Panc1 (cell line): Measurements from ENCODE around the gene EIF4E1B. TPM values are rescaled to one million over a fixed set of nuclear protein-coding genes. Genes with fewer than 3 reads are reported as not detected.

ENCODE experiments used
- ATAC-seq: fragments of 200-7000 bp; cut with Tn5 transposase; 2 replicates; pipeline ENCODE4 v1.9.1; 2020; ENCODE audit warnings: mild to moderate bottlenecking, moderate library complexity
- BruUV-seq: library from RNA; stranded (reverse); fragments of 400-500 nt; replicated peaks from 2 replicates; lab custom pipeline; 2021; lab: Mats Ljungman, UMichigan
- CTCF ChIA-PET: fragments of 300-600 bp; sonication (Branson Sonifier 250); formaldehyde crosslinking; loops from one replicate; lab custom pipeline; 2022; ENCODE audit warnings: antibody characterized with exemption; lab: Charles Lee
- POLR2A ChIA-PET: fragments of 300-600 bp; sonication (Branson Sonifier 250); formaldehyde crosslinking; loops from one replicate; lab custom pipeline; 2022; ENCODE audit warnings: antibody characterized with exemption; lab: Charles Lee
- DNase-seq: peaks from one replicate; pipeline ENCODE4 v3.0.0-alpha.2; 2010; ENCODE audit warnings: low read depth, low spot score
- H3K27ac ChIP-seq: 2 replicates; pipeline ENCODE4 v1.5.1; 2011; ENCODE audit warnings: mild to moderate bottlenecking, low read length, inconsistent platforms
- H3K27me3 ChIP-seq: fragments of 200-500 bp; sonication (Bioruptor generic); 2 replicates; pipeline ENCODE4 v1.6.0; 2014; ENCODE audit warnings: low read length, inconsistent platforms; ENCODE audit not compliant: control insufficient read depth, insufficient read depth
- H3K36me3 ChIP-seq: fragments of 200-500 bp; sonication (Bioruptor generic); 2 replicates; pipeline ENCODE4 v1.5.1; 2014; ENCODE audit warnings: inconsistent platforms, mild to moderate bottlenecking, low read length, moderate library complexity; ENCODE audit not compliant: control insufficient read depth, insufficient read depth
- H3K4me1 ChIP-seq: 2 replicates; pipeline ENCODE4 v1.5.1; 2011; ENCODE audit warnings: inconsistent platforms, mild to moderate bottlenecking, low read length, moderate library complexity; ENCODE audit not compliant: control insufficient read depth, insufficient read depth
- H3K4me3 ChIP-seq, 2 experiments: 2 replicates each; pipeline ENCODE4 v1.5.1; 2011 to 2012; ENCODE audit warnings: low read depth in 2 of 2, low read length in 2 of 2, mild to moderate bottlenecking in 2 of 2, inconsistent platforms in 1 of 2, moderate library complexity in 1 of 2
- H3K9me3 ChIP-seq: fragments of 200-500 bp; sonication (Bioruptor generic); 2 replicates; pipeline ENCODE4 v1.5.1; 2014; ENCODE audit warnings: low read depth, mild to moderate bottlenecking, inconsistent platforms, low read length, moderate library complexity; ENCODE audit not compliant: control insufficient read depth, insufficient read depth
- POLR2AphosphoS5 ChIP-seq: IDR thresholded peaks from 2 replicates; pipeline ENCODE4 v1.6.1; 2012; ENCODE audit warnings: mild to moderate bottlenecking, low read depth, low read length, moderate library complexity
- SIN3A ChIP-seq: IDR thresholded peaks from 2 replicates; pipeline ENCODE4 v1.6.1; 2012; ENCODE audit warnings: low read depth, mild to moderate bottlenecking, low read length, moderate library complexity, borderline replicate concordance; ENCODE audit not compliant: insufficient read depth
- TCF7L2 ChIP-seq: IDR thresholded peaks from 2 replicates; pipeline ENCODE4 v1.6.1; 2011; ENCODE audit warnings: mild to moderate bottlenecking, low read depth, low read length, inconsistent platforms
- in situ Hi-C: cut with HindIII; loops from 2 replicates; pipeline ENCODE4 v1.10.0; 2016; ENCODE audit warnings: low sequenced_read_pairs, low pct_unique_long_range_greater_than_20kb
- intact Hi-C: fragments of 100-400 bp; cut with micrococcal nuclease; formaldehyde crosslinking; loops from one replicate; pipeline ENCODE4 v1.10.0; 2022; ENCODE audit not compliant: unreplicated experiment
- total RNA-seq: library from RNA; stranded (reverse); gene quantifications from one replicate; pipeline ENCODE4 v1.2.1, GENCODE V29; 2021; ENCODE audit not compliant: unreplicated experiment
- TF ChIP-seq, protein P1 (sequence below): fragments of 450-650 bp; IDR thresholded peaks from 2 replicates; pipeline ENCODE4 v1.5.1; 2017; ENCODE audit warnings: mild to moderate bottlenecking
- TF ChIP-seq, protein P2 (sequence below), 2 experiments: IDR thresholded peaks; 2 replicates each; pipeline ENCODE4 v1.6.1; 2011 to 2012; ENCODE audit warnings: low read depth in 2 of 2, control low read depth in 1 of 2, low read length in 1 of 2, mild to moderate bottlenecking in 1 of 2, moderate library complexity in 1 of 2; ENCODE audit not compliant: insufficient read depth in 1 of 2

Gene EIF4E1B
- total RNA-seq, 1 experiment from 2014 or later: not detected

DNA sequence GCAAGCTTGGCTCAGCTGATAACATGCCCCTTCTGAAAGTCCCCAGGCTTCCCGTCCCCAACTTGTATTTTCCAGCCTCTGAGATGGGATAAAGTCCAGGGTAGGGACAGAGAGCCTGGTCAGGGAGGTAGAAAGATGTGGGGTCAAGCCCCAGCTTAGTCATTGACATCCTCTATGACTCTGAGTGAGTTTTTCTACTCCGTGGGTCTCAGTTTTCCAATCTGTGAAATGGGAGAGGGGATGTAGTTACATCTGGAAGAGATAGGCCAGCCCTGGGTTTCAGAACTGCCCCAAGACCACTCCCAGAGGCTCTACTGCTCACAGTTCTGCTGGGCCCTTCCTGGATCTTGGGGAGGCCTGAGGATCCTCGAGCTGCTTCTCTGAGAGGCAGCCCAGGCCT lies 23.6 kb upstream of the EIF4E1B start:
- no peaks in the 10 kb centered on the region for H3K36me3 ChIP-seq
- no peaks in the 10 kb centered on the region for H3K27me3 ChIP-seq
- DNase-seq: no peak
- TF ChIP-seq SIN3A (no peak), POLR2AphosphoS5 (no peak), TCF7L2 (no peak)
- TF ChIP-seq, protein P1, sequence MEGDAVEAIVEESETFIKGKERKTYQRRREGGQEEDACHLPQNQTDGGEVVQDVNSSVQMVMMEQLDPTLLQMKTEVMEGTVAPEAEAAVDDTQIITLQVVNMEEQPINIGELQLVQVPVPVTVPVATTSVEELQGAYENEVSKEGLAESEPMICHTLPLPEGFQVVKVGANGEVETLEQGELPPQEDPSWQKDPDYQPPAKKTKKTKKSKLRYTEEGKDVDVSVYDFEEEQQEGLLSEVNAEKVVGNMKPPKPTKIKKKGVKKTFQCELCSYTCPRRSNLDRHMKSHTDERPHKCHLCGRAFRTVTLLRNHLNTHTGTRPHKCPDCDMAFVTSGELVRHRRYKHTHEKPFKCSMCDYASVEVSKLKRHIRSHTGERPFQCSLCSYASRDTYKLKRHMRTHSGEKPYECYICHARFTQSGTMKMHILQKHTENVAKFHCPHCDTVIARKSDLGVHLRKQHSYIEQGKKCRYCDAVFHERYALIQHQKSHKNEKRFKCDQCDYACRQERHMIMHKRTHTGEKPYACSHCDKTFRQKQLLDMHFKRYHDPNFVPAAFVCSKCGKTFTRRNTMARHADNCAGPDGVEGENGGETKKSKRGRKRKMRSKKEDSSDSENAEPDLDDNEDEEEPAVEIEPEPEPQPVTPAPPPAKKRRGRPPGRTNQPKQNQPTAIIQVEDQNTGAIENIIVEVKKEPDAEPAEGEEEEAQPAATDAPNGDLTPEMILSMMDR: no peak
- TF ChIP-seq, protein P2, sequence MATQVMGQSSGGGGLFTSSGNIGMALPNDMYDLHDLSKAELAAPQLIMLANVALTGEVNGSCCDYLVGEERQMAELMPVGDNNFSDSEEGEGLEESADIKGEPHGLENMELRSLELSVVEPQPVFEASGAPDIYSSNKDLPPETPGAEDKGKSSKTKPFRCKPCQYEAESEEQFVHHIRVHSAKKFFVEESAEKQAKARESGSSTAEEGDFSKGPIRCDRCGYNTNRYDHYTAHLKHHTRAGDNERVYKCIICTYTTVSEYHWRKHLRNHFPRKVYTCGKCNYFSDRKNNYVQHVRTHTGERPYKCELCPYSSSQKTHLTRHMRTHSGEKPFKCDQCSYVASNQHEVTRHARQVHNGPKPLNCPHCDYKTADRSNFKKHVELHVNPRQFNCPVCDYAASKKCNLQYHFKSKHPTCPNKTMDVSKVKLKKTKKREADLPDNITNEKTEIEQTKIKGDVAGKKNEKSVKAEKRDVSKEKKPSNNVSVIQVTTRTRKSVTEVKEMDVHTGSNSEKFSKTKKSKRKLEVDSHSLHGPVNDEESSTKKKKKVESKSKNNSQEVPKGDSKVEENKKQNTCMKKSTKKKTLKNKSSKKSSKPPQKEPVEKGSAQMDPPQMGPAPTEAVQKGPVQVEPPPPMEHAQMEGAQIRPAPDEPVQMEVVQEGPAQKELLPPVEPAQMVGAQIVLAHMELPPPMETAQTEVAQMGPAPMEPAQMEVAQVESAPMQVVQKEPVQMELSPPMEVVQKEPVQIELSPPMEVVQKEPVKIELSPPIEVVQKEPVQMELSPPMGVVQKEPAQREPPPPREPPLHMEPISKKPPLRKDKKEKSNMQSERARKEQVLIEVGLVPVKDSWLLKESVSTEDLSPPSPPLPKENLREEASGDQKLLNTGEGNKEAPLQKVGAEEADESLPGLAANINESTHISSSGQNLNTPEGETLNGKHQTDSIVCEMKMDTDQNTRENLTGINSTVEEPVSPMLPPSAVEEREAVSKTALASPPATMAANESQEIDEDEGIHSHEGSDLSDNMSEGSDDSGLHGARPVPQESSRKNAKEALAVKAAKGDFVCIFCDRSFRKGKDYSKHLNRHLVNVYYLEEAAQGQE (IDR thresholded peaks at IDR 0.05; ENCODE audit: insufficient read depth in 1 of 2, low read depth in 2 of 2, low read length in 1 of 2): no peak
- peaks cover 14% of the 10 kb centered on the region for H3K4me1 ChIP-seq
- ChIA-PET CTCF (no interaction called here), POLR2A (no interaction called here)
- ATAC-seq: no peak
- intact Hi-C loops: no loop called here
- no peak overlapping the region for H3K4me3 ChIP-seq
- no peak overlapping the region for H3K27ac ChIP-seq
- in situ Hi-C loops: no loop called here
- TSS peak; percentile 52 for BruUV-seq
- H3K9me3 ChIP-seq: no peaks in the 10 kb centered on the region

DNA sequence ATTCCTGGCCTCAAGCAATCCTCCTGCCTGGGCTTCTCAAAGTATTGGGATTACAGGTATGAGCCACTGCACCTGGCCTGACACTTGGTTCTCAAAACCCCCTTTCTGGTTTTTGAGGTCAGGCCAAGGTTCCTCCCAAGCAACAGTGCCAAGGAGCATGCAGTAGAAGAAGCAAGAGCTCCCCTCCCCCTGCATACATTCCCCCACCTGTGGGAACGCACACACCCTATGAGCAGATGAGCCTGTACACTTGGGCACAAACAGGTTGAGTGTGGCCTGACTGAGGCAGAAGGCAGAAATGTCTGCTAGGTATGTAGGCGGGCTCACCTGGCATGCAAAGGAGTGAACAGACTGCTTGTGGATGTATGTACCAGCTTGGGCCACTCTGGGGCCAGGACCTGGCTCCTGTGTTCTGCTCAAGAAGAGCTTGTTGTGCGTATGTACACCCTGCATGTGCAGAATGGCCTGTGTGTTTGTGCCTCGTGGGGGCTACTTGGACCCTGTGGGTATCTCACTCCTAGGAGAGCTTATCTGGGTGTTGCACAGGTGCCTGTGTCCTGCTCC lies 22.3 kb upstream of the EIF4E1B start:
- ChIA-PET POLR2A (no interaction called here), CTCF (no interaction called here)
- in situ Hi-C loops (no loop called here), intact Hi-C loops (no loop called here)
- H3K27ac ChIP-seq: no peak overlapping the region
- peaks cover 14% of the 10 kb centered on the region; the same call in 1 of the 2 replicates for H3K4me1 ChIP-seq
- TF ChIP-seq, protein P2 (IDR thresholded peaks at IDR 0.05; ENCODE audit: insufficient read depth in 1 of 2, low read depth in 2 of 2, low read length in 1 of 2): no peak
- TF ChIP-seq, protein P1: no peak
- no peak for TF ChIP-seq SIN3A
- TF ChIP-seq TCF7L2: no peak
- no peak for TF ChIP-seq POLR2AphosphoS5
- BruUV-seq: no TSS peak
- no peaks in the 10 kb centered on the region for H3K27me3 ChIP-seq
- ATAC-seq (no peak), DNase-seq (no peak)
- no peaks in the 10 kb centered on the region for H3K36me3 ChIP-seq
- H3K4me3 ChIP-seq: no peak overlapping the region
- no peaks in the 10 kb centered on the region for H3K9me3 ChIP-seq
